WTC11 (cell line): ENCODE results near the gene STAM. TPM values are rescaled to one million over a fixed set of nuclear protein-coding genes. Genes with fewer than 3 reads are reported as not detected.

ENCODE experiments used
- ATAC-seq: fragments of 200-7000 bp; cut with Tn5 transposase; 2 replicates; pipeline ENCODE4 v1.10.0; 2021; ENCODE audit warnings: mild to moderate bottlenecking, moderate library complexity
- CTCF ChIA-PET: fragments of 300-600 bp; sonication (Branson Sonifier 250); formaldehyde crosslinking; loops from one replicate; lab custom pipeline; 2021; ENCODE audit warnings: antibody characterized with exemption; lab: Charles Lee
- POLR2A ChIA-PET: fragments of 350-600 bp; sonication (Branson Sonifier 250); formaldehyde crosslinking; loops from one replicate; lab custom pipeline; 2021; ENCODE audit warnings: antibody characterized with exemption; lab: Charles Lee
- DNase-seq: peaks from one replicate; pipeline ENCODE4 v3.0.0; 2021; ENCODE audit warnings: low spot score
- H3K27ac Mint-ChIP-seq: 2 replicates; pipeline ENCODE4 v1.8.0; 2021; ENCODE audit warnings: mixed read lengths
- H3K27me3 Mint-ChIP-seq: 2 replicates; pipeline ENCODE4 v1.8.0; 2021; ENCODE audit warnings: low read depth, mild to moderate bottlenecking, moderate library complexity, mixed read lengths
- H3K36me3 Mint-ChIP-seq: 2 replicates; pipeline ENCODE4 v1.8.0; 2021; ENCODE audit warnings: mixed read lengths
- H3K4me1 Mint-ChIP-seq: 2 replicates; pipeline ENCODE4 v1.8.0; 2022; ENCODE audit warnings: mixed read lengths
- H3K4me3 Mint-ChIP-seq: 2 replicates; pipeline ENCODE4 v1.8.0; 2021; ENCODE audit warnings: mild to moderate bottlenecking, moderate library complexity, mixed read lengths
- H3K9me3 Mint-ChIP-seq: 2 replicates; pipeline ENCODE4 v1.8.0; 2021; ENCODE audit warnings: mixed read lengths
- AFF4 ChIP-seq: sonication (generic); formaldehyde crosslinking; IDR thresholded peaks from 2 replicates; pipeline ENCODE4 v1.8.1; 2023; ENCODE audit warnings: mild to moderate bottlenecking, missing genetic modification reagents, borderline replicate concordance
- AR ChIP-seq: fragments of 250-450 bp; sonication (Bioruptor Pico); IDR thresholded peaks from 2 replicates; pipeline ENCODE4 v1.9.0; 2021; ENCODE audit warnings: mild to moderate bottlenecking
- ATF3 ChIP-seq: sonication (generic); formaldehyde crosslinking; conservative IDR thresholded peaks from 2 replicates; pipeline ENCODE4 v1.8.1; 2022; ENCODE audit warnings: mild to moderate bottlenecking, missing genetic modification reagents
- CREM ChIP-seq: sonication (generic); formaldehyde crosslinking; IDR thresholded peaks from 2 replicates; pipeline ENCODE4 v1.8.1; 2022; ENCODE audit warnings: mild to moderate bottlenecking, missing genetic modification reagents, moderate library complexity
- CTCF ChIP-seq: fragments of 200-600 bp; IDR thresholded peaks from 2 replicates; pipeline ENCODE4 v1.8.0; 2022; ENCODE audit warnings: antibody characterized with exemption
- E2F1 ChIP-seq: sonication (generic); formaldehyde crosslinking; IDR thresholded peaks from 2 replicates; pipeline ENCODE4 v1.8.0; 2022; ENCODE audit warnings: mild to moderate bottlenecking, missing genetic modification reagents
- ELF4 ChIP-seq: sonication (generic); formaldehyde crosslinking; IDR thresholded peaks from 2 replicates; pipeline ENCODE4 v1.8.1; 2022; ENCODE audit warnings: low read depth, mild to moderate bottlenecking, moderate library complexity, missing genetic modification reagents
- ETV6 ChIP-seq: sonication (generic); formaldehyde crosslinking; IDR thresholded peaks from 2 replicates; pipeline ENCODE4 v1.8.1; 2022; ENCODE audit warnings: mild to moderate bottlenecking, missing genetic modification reagents
- IRF1 ChIP-seq: sonication (generic); formaldehyde crosslinking; IDR thresholded peaks from 2 replicates; pipeline ENCODE4 v1.8.0; 2023; ENCODE audit warnings: missing genetic modification reagents
- KAT7 ChIP-seq: sonication (generic); formaldehyde crosslinking; IDR thresholded peaks from 2 replicates; pipeline ENCODE4 v1.8.1; 2023; ENCODE audit warnings: missing genetic modification reagents, mild to moderate bottlenecking, borderline replicate concordance
- MLX ChIP-seq: sonication (generic); formaldehyde crosslinking; IDR thresholded peaks from 2 replicates; pipeline ENCODE4 v1.8.1; 2023; ENCODE audit warnings: mild to moderate bottlenecking, missing genetic modification reagents, moderate library complexity
- SP1 ChIP-seq: sonication (generic); formaldehyde crosslinking; conservative IDR thresholded peaks from 2 replicates; pipeline ENCODE4 v1.8.1; 2022; ENCODE audit warnings: missing genetic modification reagents
- TCF7 ChIP-seq: sonication (generic); formaldehyde crosslinking; IDR thresholded peaks from 2 replicates; pipeline ENCODE4 v1.8.0; 2022; ENCODE audit warnings: mild to moderate bottlenecking, low read depth, missing genetic modification reagents, moderate library complexity
- USF1 ChIP-seq: sonication (generic); formaldehyde crosslinking; IDR thresholded peaks from 2 replicates; pipeline ENCODE4 v1.8.0; 2022; ENCODE audit warnings: mild to moderate bottlenecking, missing genetic modification reagents
- ZNF121 ChIP-seq: sonication (generic); formaldehyde crosslinking; IDR thresholded peaks from 2 replicates; pipeline ENCODE4 v1.8.0; 2023; ENCODE audit warnings: missing genetic modification reagents
- ZNF138 ChIP-seq: sonication (generic); formaldehyde crosslinking; conservative IDR thresholded peaks from 2 replicates; pipeline ENCODE4 v1.8.1; 2022; ENCODE audit warnings: mild to moderate bottlenecking, moderate library complexity, missing genetic modification reagents
- ZNF219 ChIP-seq: sonication (generic); formaldehyde crosslinking; IDR thresholded peaks from 2 replicates; pipeline ENCODE4 v1.8.0; 2023; ENCODE audit warnings: missing genetic modification reagents, mild to moderate bottlenecking, borderline replicate concordance
- ZNF512 ChIP-seq: sonication (generic); formaldehyde crosslinking; IDR thresholded peaks from 2 replicates; pipeline ENCODE4 v1.8.1; 2022; ENCODE audit warnings: missing genetic modification reagents, borderline replicate concordance
- total RNA-seq: library from RNA; stranded (reverse); gene quantifications from 3 replicates; pipeline ENCODE4 v1.2.3, GENCODE V29; 2021

The STAM gene
- total RNA-seq, 1 experiment from 2014 or later: 24.2 TPM

GRCh38 chr10:17710181-17710580, 66.2 kb downstream of the STAM start (continued):
- TF ChIP-seq ZNF512 (no peak), IRF1 (CRISPR knock-in tag) (no peak)

- CTCF ChIA-PET: interaction anchor here (1.1 kb wide), 1 partner anchor 95 kb away, joined by 3 read pairs; the partner anchor contains the start of gene HACD1
- H3K4me1 Mint-ChIP-seq: peaks cover 9% of the 10 kb centered on the region
- DNase-seq: no peak
- H3K27ac Mint-ChIP-seq: no peak overlapping the region
- POLR2A ChIA-PET: no interaction called here
- ATAC-seq: no peak
- no peaks in the 10 kb centered on the region for H3K9me3 Mint-ChIP-seq
- no peaks in the 10 kb centered on the region for H3K27me3 Mint-ChIP-seq
- peaks cover 26% of the 10 kb centered on the region for H3K36me3 Mint-ChIP-seq
- TF ChIP-seq KAT7 (CRISPR knock-in tag) (no peak), ETV6 (CRISPR knock-in tag) (no peak), ATF3 (CRISPR knock-in tag) (no peak), CTCF (no peak), CREM (CRISPR knock-in tag) (no peak), ZNF121 (CRISPR knock-in tag) (no peak), MLX (CRISPR knock-in tag) (no peak), ELF4 (CRISPR knock-in tag) (no peak), ZNF138 (CRISPR knock-in tag) (no peak), SP1 (no peak), E2F1 (CRISPR knock-in tag) (no peak), ZNF219 (no peak), AFF4 (CRISPR knock-in tag) (no peak), ZNF512 (no peak), USF1 (no peak), TCF7 (CRISPR knock-in tag) (no peak), AR (CRISPR knock-in tag) (no peak)
- no peak overlapping the region for H3K4me3 Mint-ChIP-seq
Observed at GRCh38 chr10:17712053-17712452, 68.1 kb downstream of the STAM start.
